ENCODE data around the gene SCARF1.
"Not testable (repeated sequence)": the region's sequence is repeated elsewhere in the genome, so short reads cannot be mapped to it uniquely, and the experiment has no call there.

SCARF1 gene

GRCh38 chr17:1683459-1683858 lies 37.9 kb upstream of the SCARF1 start:
- Histone ChIP-seq H3K27me3 (no peaks in the 10 kb centered on the region), H3K9me3 (no peaks in the 10 kb centered on the region), H3K4me1 (no peaks in the 10 kb centered on the region), H3K36me3 (peaks cover 45% of the 10 kb centered on the region), H3K4me3 (ENCODE audit: low read depth, low read length) (peak overlapping the region; percentile 85)
- TF ChIP-seq CTCF (IDR thresholded peaks at IDR 0.05; ENCODE audit: low read depth, low read length) = no peak
- no peak for DNase-seq

GRCh38 chr17:1676401-1676800 lies 30.9 kb upstream of the SCARF1 start:
- no peak for TF ChIP-seq CTCF (IDR thresholded peaks at IDR 0.05; ENCODE audit: low read depth, low read length)
- DNase-seq = no peak
- Histone ChIP-seq H3K36me3 (peaks cover 87% of the 10 kb centered on the region), H3K4me1 (no peaks in the 10 kb centered on the region), H3K4me3 (ENCODE audit: low read depth, low read length) (no peak overlapping the region), H3K9me3 (no peaks in the 10 kb centered on the region), H3K27me3 (no peaks in the 10 kb centered on the region)

- no peak for TF ChIP-seq CTCF (IDR thresholded peaks at IDR 0.05; ENCODE audit: low read depth, low read length)
- Histone ChIP-seq H3K27me3 (no peaks in the 10 kb centered on the region), H3K4me3 (ENCODE audit: low read depth, low read length) (no peak overlapping the region), H3K4me1 (peaks cover 3% of the 10 kb centered on the region), H3K36me3 (peaks cover 81% of the 10 kb centered on the region), H3K9me3 (no peaks in the 10 kb centered on the region)
- no peak for DNase-seq
These were observed 27.7 kb upstream of the SCARF1 start for GRCh38 chr17:1673041-1673785.

GRCh38 chr17:1663934-1664333 lies 18.4 kb upstream of the SCARF1 start:
- not testable (repeated sequence) for H3K27me3 ChIP-seq; DNase-seq; H3K9me3 ChIP-seq; H3K4me3 ChIP-seq (ENCODE audit: low read depth, low read length); H3K4me1 ChIP-seq
- H3K36me3 ChIP-seq = peaks cover 48% of the 10 kb centered on the region

- peaks cover 56% of the 10 kb centered on the region for H3K36me3 ChIP-seq
- no peak for DNase-seq
- H3K4me1 ChIP-seq = no peaks in the 10 kb centered on the region
- no peak for TF ChIP-seq CTCF (IDR thresholded peaks at IDR 0.05; ENCODE audit: low read depth, low read length)
- H3K9me3 ChIP-seq = no peaks in the 10 kb centered on the region
- no peaks in the 10 kb centered on the region for H3K27me3 ChIP-seq
- no peak overlapping the region for H3K4me3 ChIP-seq (ENCODE audit: low read depth, low read length)
These were observed 15.5 kb upstream of the SCARF1 start for GRCh38 chr17:1661045-1661444.

- Histone ChIP-seq H3K27me3 (no peaks in the 10 kb centered on the region), H3K36me3 (peaks cover 71% of the 10 kb centered on the region), H3K9me3 (no peaks in the 10 kb centered on the region), H3K4me3 (ENCODE audit: low read depth, low read length) (no peak overlapping the region), H3K4me1 (no peaks in the 10 kb centered on the region)
- no peak for TF ChIP-seq CTCF (IDR thresholded peaks at IDR 0.05; ENCODE audit: low read depth, low read length)
- DNase-seq = no peak
These were observed 12.6 kb upstream of the SCARF1 start for GRCh38 chr17:1658100-1658499.

All from BE2C (cell line).